NCI-H1092 treated with DMSO at 0.1 percent for 48 hours (cell line): ENCODE data around the gene EBPL.
A peak's percentile ranks its signal among the peaks of the same experiment; 100 is the strongest.
"Not testable (repeated sequence)": the region's sequence is repeated elsewhere in the genome, so short reads cannot be mapped to it uniquely, and the experiment has no call there.

Source experiments
- DNase-seq: peaks from one replicate; lab custom pipeline; 2025; lab: John Stamatoyannopoulos, UW

Gene EBPL

DNA sequence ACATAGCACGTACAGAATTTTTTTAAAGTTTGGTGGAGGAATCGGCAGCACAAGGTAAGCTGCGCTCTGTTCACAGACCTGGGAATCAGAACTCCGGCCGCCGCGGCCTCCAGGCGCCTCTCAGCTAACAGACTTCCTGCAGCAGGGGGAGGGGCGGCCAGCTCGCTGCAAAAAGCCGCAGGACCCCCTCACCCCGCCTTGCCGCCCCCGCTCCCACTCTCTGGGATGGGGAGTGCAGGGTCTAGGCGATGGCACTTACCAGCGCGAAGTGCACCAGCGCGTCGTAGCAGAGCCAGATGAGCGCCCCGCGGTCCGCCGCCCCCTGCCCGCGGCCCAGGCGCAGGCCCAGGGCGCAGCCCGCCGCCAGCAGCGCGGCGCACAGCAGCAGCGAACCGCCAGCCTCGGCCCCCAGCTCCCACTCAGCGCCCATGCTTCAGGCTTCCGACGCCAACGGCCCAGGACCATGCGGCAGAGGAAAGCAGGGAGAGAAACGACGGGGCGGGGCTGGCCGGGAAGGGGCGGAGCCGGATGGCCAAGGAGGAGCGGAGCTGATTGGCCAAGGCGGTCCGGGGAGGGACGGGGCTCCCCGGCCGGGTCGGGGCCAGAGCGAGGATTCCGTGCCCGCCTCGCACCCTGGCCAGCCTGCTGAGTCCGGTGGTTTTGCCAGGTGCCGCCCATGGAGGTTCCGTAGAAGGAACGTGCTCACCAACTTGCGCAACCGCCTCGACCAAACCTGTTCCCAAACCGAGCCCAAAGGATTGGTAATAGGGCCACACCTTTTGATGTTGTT is at the start of gene EBPL:
Gene EBPL (minus strand): TSS at position 492 of the 790 bp plus-strand sequence. CDS start 62 bp downstream, at position 430.
- DNase-seq: peak; percentile 84

DNA sequence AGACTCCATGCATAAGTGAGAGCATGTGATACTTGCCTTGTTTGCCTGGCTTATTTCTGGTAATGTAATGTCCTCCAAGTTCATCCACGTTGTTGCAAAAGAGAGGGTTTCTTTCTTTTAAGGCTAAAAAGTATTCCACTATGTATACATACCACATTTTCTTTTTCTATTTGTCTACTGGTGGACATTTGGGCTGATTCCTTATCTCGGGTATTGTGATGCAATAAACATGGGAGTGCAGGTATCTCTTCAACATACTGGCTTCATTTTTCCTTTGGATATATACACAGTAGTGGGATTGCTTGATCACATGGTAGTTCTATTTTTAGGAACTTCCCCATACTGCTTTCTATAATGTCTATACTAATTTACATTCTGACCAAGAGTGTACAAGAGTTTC is 49.6 kb upstream of the EBPL start:
- no peak for DNase-seq

DNA sequence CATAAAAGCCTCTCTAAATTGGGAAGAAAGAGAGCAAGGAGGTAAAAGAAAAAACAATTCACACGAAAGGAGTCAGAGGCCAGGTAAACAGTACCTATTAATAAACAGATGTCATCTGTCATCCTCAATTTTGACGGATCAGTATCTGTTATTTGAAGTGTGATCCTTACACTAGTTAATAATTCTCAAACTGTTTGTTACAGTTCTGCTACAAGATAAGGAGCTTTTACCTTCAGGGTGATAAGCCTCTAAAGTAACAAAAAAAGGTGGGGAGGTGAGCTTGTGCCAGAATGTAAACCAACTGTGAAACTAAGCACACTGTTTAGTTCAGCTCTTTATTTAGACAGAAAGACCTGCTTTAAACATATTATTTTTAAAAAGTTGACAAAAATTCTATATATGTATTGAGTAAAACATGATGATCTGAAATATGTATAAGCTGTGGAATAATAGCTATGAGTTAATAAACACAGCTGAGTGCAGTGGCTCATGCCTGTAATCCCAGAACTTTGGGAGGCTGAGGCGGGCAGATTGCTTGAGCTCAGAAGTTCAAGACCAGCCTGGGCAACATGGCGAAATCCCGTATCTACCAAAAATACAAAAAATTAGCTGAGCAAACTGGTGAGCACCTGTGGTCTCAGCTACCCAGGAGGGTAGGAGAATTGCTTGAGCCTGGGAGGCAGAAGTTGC is 48.4 kb upstream of the EBPL start:
- no peak for DNase-seq

DNA sequence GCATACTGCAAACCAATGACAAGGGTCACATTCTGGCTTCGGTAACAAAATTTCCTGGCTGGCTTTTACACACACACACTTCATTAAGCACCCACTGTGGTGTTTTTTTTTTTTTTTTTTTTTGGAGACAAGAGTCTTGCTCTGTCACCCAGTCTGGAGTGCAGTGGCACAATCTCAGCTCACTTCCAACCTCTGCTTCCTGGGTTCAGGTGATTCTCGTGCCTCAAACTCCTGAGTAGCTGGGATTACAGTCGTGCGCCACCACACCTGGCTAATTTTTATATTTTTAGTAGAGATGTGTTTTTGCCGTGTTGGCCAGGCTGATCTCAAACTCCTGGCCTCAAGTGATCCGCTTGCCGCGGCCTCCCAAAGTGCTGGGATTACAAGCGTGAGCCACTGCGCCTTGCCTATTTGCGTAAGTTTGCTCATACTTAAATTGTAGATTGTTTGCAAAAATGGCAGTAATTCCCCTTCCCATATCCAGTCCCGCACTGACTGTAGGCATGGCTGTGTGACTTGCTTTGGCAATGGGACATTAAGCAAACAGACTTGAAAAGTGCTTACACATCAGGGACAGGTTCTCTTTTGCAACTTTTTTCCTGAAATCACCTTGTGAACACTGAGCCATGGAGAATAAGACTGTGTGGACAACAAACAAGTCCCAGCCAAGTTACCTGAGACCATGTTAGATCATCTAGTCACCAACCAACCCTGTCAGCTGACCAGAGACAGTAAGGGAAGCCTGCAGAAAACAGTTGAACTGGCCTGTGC is 42.1 kb upstream of the EBPL start:
- DNase-seq: no peak

DNA sequence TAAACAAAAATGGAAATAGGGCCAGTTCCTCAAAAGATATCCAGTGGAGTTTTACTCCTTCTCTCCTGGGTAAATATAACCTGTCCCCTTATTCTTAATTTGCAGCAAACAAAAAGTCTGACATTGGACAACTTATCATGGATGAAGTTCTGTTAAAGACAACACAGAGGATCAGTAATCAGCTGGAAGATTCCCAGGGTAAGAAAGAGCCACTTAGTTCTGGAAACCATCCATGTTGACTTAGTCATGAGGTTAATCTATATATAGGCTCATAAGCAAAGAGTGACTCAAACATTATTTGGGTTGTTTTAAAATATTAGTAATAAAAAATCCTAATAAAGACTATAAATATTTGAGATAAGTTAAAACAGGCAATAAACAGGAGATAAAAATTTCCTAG is 40.5 kb upstream of the EBPL start:
- no peak for DNase-seq

DNA sequence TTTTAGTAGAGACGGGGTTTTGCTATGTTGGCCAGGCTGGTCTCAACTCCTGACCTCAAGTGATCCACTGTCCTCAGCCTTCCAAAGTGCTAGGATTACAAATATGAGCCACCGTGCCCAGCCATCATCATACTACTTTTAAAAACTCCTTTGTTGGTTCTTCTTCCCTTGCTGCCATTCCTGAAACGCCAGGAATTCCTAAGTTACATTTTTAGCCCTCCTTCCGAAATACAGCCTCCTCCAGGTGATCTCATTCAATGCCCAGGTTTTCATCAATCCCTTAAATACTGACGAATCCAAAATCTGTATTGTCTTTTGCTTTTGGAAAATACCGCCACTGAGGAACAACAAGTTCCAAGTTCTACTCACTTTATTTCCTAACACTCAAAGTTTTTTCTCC is 25.3 kb upstream of the EBPL start:
- DNase-seq: no peak

DNA sequence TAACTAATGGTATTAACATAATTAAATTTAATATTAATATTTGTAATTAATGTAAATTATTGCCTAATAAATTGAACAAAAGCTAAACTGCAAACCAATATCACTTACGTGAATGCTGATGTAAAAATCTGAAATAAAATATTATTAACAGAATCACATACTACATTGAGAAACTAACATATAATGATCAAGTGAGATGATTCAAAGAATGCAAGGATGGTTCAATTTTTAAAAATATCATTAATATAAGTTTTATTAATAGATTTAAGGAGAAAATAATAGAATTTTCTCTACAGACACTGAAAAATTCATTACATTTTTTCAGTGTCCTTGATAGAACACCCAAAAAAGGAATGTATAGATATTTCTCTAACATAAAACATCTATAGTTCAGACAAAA is 23.5 kb upstream of the EBPL start:
- no peak for DNase-seq

DNA sequence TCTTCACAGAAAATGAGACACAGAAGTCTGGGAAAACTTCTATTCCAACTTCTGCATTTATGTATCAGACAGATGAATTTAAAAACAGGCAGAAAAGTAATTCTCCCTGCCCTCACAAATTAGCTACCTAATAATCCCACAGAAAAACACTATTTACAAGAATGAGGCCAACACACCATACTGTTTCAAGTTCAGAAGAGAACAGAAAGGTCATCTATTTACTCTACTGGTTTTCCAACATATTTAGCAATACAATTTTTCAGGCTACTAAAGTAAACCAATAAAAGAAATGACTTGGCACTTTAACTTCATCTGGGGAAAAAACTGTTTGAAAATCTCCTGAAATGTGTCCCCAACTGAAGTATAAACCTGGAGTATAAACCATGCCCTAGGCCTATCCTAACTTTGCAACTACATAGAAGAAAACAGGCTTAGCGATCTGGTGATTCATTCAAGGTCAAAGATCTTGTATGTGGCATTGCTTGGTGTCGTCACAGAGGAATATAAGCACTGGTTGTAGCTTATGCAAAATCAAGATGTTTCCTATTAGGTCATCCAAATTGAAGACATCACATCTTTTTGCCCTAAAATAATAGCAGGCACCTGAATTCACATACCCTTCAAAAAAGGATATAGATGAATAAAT is 20.1 kb upstream of the EBPL start:
- no peak for DNase-seq

DNA sequence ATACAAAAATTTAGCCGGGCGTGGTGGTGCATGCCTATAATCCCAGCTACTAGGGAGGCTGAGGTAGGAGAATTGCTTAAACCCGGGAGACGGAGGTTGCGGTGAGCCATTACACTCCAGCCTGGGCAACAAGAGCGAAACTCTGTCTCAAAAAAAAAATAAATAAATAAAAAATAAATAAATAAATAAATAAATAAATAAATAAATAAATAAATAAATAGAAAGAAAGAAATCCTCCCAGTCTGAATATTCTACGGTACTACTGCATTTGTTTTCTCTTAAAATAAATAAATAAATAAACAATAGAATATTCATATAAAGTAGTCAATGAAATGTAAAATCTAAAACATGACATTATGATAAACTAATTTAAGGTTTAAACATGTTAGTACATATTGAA is 13.0 kb upstream of the EBPL start:
- not testable (repeated sequence) for DNase-seq

DNA sequence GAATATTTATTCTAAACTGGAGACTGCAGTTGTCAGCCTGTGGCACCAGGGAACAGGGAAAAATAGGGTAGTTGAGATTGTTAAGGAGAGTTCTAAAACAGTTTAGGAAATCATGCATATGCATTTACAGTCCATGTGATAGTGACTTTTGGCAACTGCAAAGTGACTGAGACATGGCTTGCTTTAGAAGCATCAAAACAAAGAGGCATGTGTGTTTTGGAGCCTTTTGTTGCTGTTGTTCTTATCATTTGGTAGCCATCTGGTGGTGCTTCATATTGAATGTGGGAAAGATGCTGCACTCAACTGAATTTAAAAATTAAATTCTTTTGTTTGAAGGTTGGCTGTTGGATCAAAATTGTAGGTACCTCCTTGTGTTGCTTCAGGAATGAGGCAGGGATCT is 10.2 kb upstream of the EBPL start:
- DNase-seq: no peak

DNA sequence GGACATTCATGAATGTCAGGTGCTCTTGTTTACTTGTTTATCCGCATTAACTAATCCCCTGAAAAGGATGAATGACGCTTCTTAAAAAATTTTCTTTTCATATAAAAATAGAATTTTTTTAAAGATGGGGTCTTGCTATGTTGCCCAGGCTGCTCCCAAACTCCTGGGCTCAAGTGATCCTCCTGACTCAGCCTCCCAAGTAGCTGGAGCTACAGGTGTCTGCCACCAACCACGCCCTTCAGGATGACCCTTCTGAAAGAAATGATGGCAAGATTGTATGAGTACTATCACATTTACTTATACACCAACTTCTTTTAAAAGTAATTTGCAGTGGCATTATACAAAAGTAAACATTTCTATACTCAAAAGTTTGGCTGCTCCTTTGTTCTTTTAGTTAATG is 6.2 kb upstream of the EBPL start:
- DNase-seq: no peak

DNA sequence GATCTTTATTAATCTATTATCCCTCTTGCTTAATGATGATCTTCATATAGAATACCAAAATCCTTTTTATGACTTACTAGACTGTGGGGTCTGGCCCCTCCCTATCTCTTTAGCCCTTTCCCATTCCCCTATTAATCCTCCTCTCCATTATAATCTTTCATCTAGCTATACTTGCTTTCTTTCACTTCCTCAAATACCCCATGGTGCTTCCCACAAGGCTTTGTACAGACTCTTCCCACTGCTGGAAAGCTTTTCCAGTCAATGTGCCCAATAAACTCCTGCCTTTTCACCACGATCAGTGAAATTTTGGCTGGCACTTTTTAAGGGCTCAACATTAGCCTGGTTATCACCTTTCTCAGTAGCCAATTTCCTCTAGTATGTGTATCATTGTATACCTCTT is 3.2 kb upstream of the EBPL start:
- no peak for DNase-seq

DNA sequence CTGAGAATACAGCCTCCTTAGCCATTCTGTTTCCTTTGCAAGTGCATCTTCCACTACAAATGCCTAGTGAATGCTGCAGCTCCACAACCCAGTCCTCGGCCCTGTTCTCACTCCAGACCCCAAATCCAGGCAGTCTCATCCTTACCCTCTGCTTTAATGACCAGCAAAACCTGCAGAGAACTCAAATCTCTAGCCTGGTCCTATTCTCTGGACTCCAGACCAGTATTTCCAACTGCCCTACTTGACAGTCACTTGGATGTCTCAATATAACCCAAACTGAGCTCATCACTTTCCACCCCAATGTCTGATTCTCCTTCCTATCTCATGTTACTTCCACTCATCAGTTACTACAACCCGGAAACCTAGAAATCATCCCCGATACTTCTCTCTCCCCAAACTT is 2.6 kb upstream of the EBPL start:
- no peak for DNase-seq

DNA sequence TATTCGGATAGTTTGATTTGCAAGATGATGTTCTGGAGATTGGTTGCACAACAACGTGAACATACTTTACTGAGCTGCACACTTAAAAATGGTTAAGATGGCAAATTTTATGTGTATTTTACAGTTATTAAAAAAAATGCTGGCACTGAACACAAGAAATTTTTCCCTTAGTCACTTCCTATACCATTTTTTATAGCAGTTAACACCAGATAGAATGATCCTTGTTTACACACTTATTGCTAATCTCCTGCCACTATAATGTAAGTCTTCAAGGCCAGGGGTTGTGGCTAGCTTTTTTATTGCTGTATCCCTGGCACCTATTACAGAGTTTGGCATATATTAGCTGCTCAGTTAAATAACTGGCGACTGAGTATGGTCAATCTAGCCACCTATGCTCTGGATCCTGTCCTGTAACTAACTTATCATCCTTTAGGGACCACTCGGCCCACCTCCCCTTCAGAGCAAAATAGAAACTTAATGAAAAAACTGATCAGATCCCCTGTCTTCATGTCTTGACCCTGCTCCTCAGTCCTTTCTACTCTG is 2.0 kb upstream of the EBPL start:
- DNase-seq: no peak

DNA sequence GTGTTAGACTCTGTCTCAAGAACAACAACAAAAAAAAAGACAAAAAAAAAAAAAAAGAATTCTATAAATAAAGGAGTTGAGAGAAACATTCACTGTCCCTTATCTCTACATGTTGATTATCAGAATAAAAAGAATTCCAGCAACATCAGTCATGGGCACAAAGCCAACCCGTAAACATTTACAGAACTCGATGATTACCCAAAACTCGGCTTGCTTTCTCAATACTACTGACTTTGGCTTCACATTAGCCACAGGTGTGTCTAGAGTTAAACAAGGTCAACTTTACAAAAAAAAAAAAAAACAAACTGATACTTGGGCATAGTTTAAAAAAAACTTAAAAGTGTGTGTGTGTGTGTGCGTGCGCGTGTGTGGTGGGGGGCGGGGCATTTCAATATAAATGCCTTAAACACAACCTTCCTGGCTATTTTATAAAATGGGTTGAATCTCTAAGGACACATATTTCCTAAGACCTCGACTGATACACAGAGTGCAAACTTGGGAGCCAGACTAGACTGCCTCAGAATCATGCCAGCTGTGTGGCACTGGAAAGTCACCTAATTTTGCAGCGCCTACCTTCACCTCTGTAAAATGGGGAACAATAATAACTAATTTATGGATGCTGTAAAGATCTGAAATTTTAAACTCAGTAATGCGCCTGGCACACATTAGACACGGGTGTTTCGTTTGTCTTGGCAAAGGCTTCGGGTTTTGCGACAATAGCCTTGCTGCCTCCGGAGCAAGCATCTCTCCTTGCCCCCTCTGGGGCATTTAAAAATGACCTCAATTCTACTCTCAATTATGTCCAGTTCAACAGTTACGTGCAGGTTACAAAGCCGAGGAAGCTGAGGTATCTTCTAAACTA is 922 bp downstream of the EBPL start:
- DNase-seq: peak; percentile 60

DNA sequence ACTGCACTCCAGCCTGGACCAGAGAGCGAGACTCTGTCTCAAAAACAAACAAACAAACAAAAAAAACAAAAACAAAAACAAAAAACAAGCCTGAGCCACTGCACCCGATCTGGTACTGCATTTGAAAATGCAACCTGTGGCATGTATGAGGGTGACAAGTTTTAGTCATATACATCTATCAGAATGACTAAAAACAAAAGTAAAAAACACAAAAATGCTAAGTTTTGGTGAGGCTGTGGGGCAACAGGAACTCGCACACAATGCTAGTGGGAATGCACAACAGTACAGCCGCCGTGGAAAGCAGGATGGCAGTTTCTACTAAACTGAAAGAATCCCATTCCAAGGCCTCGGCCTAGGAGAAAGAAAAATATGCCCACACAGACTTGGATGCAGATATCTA is 7.8 kb downstream of the EBPL start:
- DNase-seq: no peak

DNA sequence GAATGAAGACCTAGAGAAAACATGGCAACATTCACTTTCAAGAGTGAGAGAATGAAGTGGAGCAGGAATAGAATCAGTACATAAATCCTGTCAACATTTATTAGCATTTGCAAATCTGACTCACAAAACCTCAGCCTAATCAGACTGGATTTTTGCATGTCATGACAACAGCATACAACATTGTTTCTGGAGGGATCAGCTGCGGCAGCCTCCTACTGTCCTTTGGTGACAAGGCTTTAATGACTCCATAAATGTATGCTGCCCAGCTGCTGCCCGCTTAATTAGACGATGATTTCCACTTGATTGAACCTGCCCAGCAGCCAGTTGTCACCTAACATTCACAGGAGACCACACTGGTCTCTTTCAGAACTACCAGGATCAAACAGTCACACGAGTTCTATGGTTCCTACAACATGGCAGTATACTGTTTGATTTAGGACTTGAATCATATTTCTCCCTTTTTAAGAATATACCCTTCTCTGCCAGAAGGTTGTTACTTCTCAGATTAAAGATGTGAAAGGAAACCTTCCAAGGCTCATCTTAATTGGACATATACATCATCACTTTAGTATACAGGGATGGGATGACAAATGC is 9.3 kb downstream of the EBPL start:
- DNase-seq: peak; percentile 13

DNA sequence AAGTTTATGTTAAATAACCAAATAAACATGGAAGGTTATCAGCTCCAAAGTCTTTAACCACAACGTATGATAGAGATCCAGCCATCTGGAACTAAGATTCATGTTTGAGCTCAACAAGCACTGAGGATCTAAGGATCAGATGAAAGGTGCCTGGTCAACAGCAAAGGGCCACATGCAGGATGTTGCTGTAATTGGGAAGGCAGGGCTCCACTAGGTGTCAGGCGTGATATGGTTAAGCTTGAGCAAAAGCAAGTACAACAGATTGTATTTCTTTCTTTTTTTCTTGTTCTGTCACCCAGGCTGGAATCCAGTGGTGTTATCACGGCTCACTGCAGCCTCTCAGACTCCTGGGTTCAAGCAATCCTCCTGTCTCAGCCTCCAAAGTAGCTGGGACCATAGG is 12.0 kb downstream of the EBPL start:
- no peak for DNase-seq

DNA sequence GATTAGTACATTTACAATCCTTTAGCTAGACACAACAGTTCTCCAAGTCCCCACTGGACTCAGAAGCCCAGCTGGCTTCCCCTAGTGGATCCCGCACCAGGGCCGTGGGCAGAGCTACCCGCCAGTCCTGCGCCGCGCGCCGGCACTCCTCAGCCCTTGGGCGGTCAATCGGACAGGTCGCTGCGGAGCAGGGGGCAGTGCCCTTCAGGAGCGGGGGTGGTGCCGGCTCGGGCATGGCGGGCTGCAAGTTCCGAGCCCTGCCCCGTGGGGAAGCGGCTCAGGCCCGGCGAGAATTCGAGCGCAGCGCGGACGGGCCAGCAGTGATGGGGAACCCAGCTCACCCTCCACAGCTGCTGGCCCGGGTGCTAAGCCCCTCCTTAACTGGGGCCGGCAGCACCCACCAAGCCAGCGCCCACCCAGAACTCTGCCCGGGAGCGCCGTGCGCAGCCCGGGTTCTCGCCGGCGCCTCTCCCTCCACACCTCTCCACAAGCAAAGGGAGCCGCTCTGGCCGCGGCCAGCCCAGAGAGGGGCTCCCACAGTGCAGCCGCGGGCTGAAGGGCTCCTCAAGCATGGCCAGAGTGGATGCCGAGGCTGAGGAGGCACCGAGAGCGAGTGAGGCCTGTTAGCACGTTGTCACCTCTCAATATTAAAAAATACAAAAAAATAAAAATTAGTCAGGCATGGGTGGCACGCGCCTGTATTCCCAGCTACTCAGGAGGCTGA is 12.9 kb downstream of the EBPL start:
- DNase-seq: no peak
